Loucy (cell line): ENCODE results near the gene IP6K2.

Experiments used
- EZH2phosphoT487 ChIP-seq: fragments of 200-600 bp; IDR thresholded peaks from 2 replicates; pipeline ENCODE4 v1.6.1; 2018; ENCODE audit warnings: antibody characterized with exemption, mild to moderate bottlenecking, moderate library complexity, borderline replicate concordance
- TF ChIP-seq, protein P1 (sequence below): fragments of 200-600 bp; sonication (generic); conservative IDR thresholded peaks from 2 replicates; pipeline ENCODE4 v1.5.1; 2014; ENCODE audit warnings: mild to moderate bottlenecking, antibody characterized with exemption, low read length

DNA sequence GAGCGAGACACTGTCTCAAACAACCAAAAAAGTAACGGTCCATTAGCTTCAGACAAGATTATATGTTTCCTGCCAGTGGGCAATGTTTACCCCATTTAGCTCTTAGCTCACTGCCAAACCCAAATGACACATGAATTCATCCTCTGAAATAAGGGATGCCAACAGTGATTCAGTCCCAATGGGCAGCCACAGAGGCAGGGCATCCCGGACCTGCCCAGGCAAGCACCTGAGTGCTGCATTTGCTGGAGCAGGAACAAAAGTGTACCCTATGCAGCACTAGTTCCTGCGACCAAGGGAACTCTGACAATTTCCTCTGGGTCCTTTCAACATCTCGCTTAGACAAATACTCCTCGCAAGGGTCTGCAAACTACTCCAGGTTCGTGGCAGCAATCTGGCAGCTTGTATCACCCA, 8.0 kb downstream of the IP6K2 start:
- TF ChIP-seq, protein P1, sequence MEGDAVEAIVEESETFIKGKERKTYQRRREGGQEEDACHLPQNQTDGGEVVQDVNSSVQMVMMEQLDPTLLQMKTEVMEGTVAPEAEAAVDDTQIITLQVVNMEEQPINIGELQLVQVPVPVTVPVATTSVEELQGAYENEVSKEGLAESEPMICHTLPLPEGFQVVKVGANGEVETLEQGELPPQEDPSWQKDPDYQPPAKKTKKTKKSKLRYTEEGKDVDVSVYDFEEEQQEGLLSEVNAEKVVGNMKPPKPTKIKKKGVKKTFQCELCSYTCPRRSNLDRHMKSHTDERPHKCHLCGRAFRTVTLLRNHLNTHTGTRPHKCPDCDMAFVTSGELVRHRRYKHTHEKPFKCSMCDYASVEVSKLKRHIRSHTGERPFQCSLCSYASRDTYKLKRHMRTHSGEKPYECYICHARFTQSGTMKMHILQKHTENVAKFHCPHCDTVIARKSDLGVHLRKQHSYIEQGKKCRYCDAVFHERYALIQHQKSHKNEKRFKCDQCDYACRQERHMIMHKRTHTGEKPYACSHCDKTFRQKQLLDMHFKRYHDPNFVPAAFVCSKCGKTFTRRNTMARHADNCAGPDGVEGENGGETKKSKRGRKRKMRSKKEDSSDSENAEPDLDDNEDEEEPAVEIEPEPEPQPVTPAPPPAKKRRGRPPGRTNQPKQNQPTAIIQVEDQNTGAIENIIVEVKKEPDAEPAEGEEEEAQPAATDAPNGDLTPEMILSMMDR, result no peak
- no peak for TF ChIP-seq EZH2phosphoT487
